ENCODE data around the gene SYNGR3. TPM values are rescaled to one million over a fixed set of nuclear protein-coding genes. Genes with fewer than 3 reads are reported as not detected.

Gene SYNGR3
- total and polyA plus RNA-seq, 2 of the 13 experiments (the other 11 are each of a cell fraction or from before 2014, with no cell fraction given) = 0.97 to 5.7 TPM

- TF ChIP-seq ZNF260 (CRISPR knock-in tag; IDR thresholded peaks at IDR 0.05; ENCODE audit: borderline replicate concordance, low read depth) (peak; percentile 52; the same call in 1 of the 2 replicates), MAFF (IDR thresholded peaks at IDR 0.05; ENCODE audit: low read depth, low read length) (no peak), POLR2A (IDR thresholded peaks at IDR 0.05; ENCODE audit: insufficient read depth in 1 of 2, low read depth in 2 of 2, low read length in 2 of 2) (peak; percentile 84 to 92), FOSL2 (CRISPR knock-in tag; IDR thresholded peaks at IDR 0.05) (peak; percentile 70), ZNF569 (CRISPR knock-in tag; IDR thresholded peaks at IDR 0.05; ENCODE audit: borderline replicate concordance) (0 out of 2 replicates have a peak, but pooled peaks have one; percentile 76), IRF2 (CRISPR knock-in tag; IDR thresholded peaks at IDR 0.05) (peak; percentile 98), GABPB1 (CRISPR knock-in tag; IDR thresholded peaks at IDR 0.05) (peak; percentile 99), MAZ (IDR thresholded peaks at IDR 0.05; ENCODE audit: borderline replicate concordance, low read depth, low read length) (peak; percentile 77; the same call in 1 of the 2 replicates), MAZ (CRISPR knock-in tag; IDR thresholded peaks at IDR 0.05; ENCODE audit: low read depth) (peak; percentile 89), NFE2L1 (CRISPR knock-in tag; IDR thresholded peaks at IDR 0.05; ENCODE audit: borderline replicate concordance) (0 out of 2 replicates have a peak, but pooled peaks have one; percentile 22), ZNF784 (CRISPR knock-in tag; IDR thresholded peaks at IDR 0.05; ENCODE audit: borderline replicate concordance) (peak; percentile 89; the same call in 1 of the 2 replicates), ZBTB33 (CRISPR knock-in tag; IDR thresholded peaks at IDR 0.05) (peak; percentile 75), SOX5 (CRISPR knock-in tag; IDR thresholded peaks at IDR 0.05; ENCODE audit: borderline replicate concordance) (peak; percentile 69; the same call in 1 of the 2 replicates), SAFB2 (CRISPR knock-in tag; IDR thresholded peaks at IDR 0.05; ENCODE audit: borderline replicate concordance, low read depth) (peak; percentile 68; the same call in 1 of the 2 replicates), TBX2 (CRISPR knock-in tag; IDR thresholded peaks at IDR 0.05; ENCODE audit: borderline replicate concordance) (peak; percentile 86), NR2F1 (CRISPR knock-in tag; IDR thresholded peaks at IDR 0.05) (no peak), BORCS8-MEF2B (CRISPR knock-in tag; IDR thresholded peaks at IDR 0.05) (peak; percentile 40; the same call in 1 of the 2 replicates), HMGXB4 (CRISPR knock-in tag; IDR thresholded peaks at IDR 0.05; ENCODE audit: borderline replicate concordance in 1 of 2, low read depth in 1 of 2) (peak; percentile 94 to 95), ZNF567 (CRISPR knock-in tag; IDR thresholded peaks at IDR 0.05; ENCODE audit: borderline replicate concordance) (peak; percentile 97), ZNF256 (CRISPR knock-in tag; conservative IDR thresholded peaks at IDR 0.05) (peak; percentile 17; the same call in 1 of the 2 replicates), MLLT10 (CRISPR knock-in tag; IDR thresholded peaks at IDR 0.05) (no peak), TCF7 (IDR thresholded peaks at IDR 0.05; ENCODE audit: low read depth) (no peak), ZKSCAN5 (CRISPR knock-in tag; IDR thresholded peaks at IDR 0.05) (no peak)
Measured at GRCh38 chr16:1971796-1972489, 17.8 kb upstream of the SYNGR3 start, which contains the start of gene TBL3 (continued).

Data from HepG2 (cell line).